A549 treated with AZD9567 at 1 μM for 4 hours (cell line): ENCODE data around the gene USP17L30. TPM values are rescaled to one million over a fixed set of nuclear protein-coding genes. Genes with fewer than 3 reads are reported as not detected.

Experiments
- total RNA-seq: library from RNA; stranded (reverse); fragments of 200-300 nt; extraction: Qiagen RNA extraction; gene quantifications from 5 replicates; pipeline ENCODE4 v1.2.3, GENCODE V29; 2022; ENCODE audit not compliant: insufficient read depth

Gene USP17L30
- total RNA-seq = not detected in 5 replicates

GRCh38 chr4:9362829-9363228, at the start of gene USP17L30:
USP17L30 (plus strand) TSS chr4:9363129; CDS start chr4:9363129, 0 bp downstream.

GRCh38 chr4:9324865-9325264, 38.1 kb upstream of the USP17L30 start, which contains the start of gene USP17L24:
USP17L24 (plus strand) TSS chr4:9325165; CDS start chr4:9325165, 0 bp downstream.

GRCh38 chr4:9329611-9330010, 33.3 kb upstream of the USP17L30 start, which contains the start of gene USP17L25:
USP17L25 (plus strand) TSS chr4:9329911; CDS start chr4:9329911, 0 bp downstream.

GRCh38 chr4:9334358-9334757, 28.6 kb upstream of the USP17L30 start, which contains the start of gene USP17L26:
USP17L26 (plus strand) TSS chr4:9334658; CDS start chr4:9334658, 0 bp downstream.

GRCh38 chr4:9339103-9339502, 23.8 kb upstream of the USP17L30 start, which contains the start of gene USP17L5:
USP17L5 (plus strand) TSS chr4:9339403; CDS start chr4:9339403, 0 bp downstream.

GRCh38 chr4:9343848-9344247, 19.1 kb upstream of the USP17L30 start, which contains the start of gene USP17L27:
USP17L27 (plus strand) TSS chr4:9344148; CDS start chr4:9344148, 0 bp downstream.

GRCh38 chr4:9348593-9348992, 14.3 kb upstream of the USP17L30 start, which contains the start of gene USP17L28:
USP17L28 (plus strand) TSS chr4:9348893; CDS start chr4:9348893, 0 bp downstream.

GRCh38 chr4:9353338-9353737, 9.6 kb upstream of the USP17L30 start, which contains the start of gene USP17L29:
USP17L29 (plus strand) TSS chr4:9353638; CDS start chr4:9353638, 0 bp downstream.

Other genes starting within 250 kb of the USP17L30 start
- gene FAM90A26, start 192.7 kb upstream of the USP17L30 start, total RNA-seq = 0.02 TPM in 1 of 5 replicates, not detected in the others
- gene USP17L10, start 152.5 kb upstream of the USP17L30 start, total RNA-seq = not detected in 5 replicates
- 0.06 TPM in 1 of 5 replicates, not detected in the others for gene USP17L11, start 147.7 kb upstream of the USP17L30 start, total RNA-seq
- not detected in 5 replicates for gene USP17L12, start 143.0 kb upstream of the USP17L30 start, total RNA-seq
- not detected in 5 replicates for gene USP17L13, start 138.2 kb upstream of the USP17L30 start, total RNA-seq
- gene USP17L15, start 128.7 kb upstream of the USP17L30 start, total RNA-seq = not detected in 5 replicates
- not detected in 5 replicates for gene USP17L17, start 119.2 kb upstream of the USP17L30 start, total RNA-seq
- gene USP17L18, start 114.5 kb upstream of the USP17L30 start, total RNA-seq = not detected in 5 replicates
- not detected in 5 replicates for gene USP17L19, start 109.8 kb upstream of the USP17L30 start, total RNA-seq
- gene USP17L20, start 105.0 kb upstream of the USP17L30 start, total RNA-seq = not detected in 5 replicates
- gene USP17L21, start 100.3 kb upstream of the USP17L30 start, total RNA-seq = not detected in 5 replicates
- gene USP17L22, start 95.5 kb upstream of the USP17L30 start, total RNA-seq = not detected in 5 replicates
- not detected in 5 replicates for gene USP17L24, start 38.0 kb upstream of the USP17L30 start, total RNA-seq
- gene USP17L25, start 33.2 kb upstream of the USP17L30 start, total RNA-seq = not detected in 5 replicates
- not detected in 5 replicates for gene USP17L26, start 28.5 kb upstream of the USP17L30 start, total RNA-seq
- not detected in 5 replicates for gene USP17L5, start 23.7 kb upstream of the USP17L30 start, total RNA-seq
- gene USP17L27, start 19.0 kb upstream of the USP17L30 start, total RNA-seq = not detected in 5 replicates
- not detected in 5 replicates for gene USP17L28, start 14.2 kb upstream of the USP17L30 start, total RNA-seq
- not detected in 5 replicates for gene USP17L29, start 9.5 kb upstream of the USP17L30 start, total RNA-seq
- not detected in 5 replicates for gene DEFB131A, start 81.3 kb downstream of the USP17L30 start, total RNA-seq